ENCODE data around the gene AKNA.

GRCh38 chr9:114339130-114339908, 48.5 kb downstream of the AKNA start:
- TF ChIP-seq CTCF (IDR thresholded peaks at IDR 0.05) (peak; percentile 78 to 89 (median 80)), POLR2A (IDR thresholded peaks at IDR 0.05) (no peak)
